ENCODE results near the gene ANO7.
"Not testable (repeated sequence)": the region's sequence is repeated elsewhere in the genome, so short reads cannot be mapped to it uniquely, and the experiment has no call there.

Gene ANO7

DNA sequence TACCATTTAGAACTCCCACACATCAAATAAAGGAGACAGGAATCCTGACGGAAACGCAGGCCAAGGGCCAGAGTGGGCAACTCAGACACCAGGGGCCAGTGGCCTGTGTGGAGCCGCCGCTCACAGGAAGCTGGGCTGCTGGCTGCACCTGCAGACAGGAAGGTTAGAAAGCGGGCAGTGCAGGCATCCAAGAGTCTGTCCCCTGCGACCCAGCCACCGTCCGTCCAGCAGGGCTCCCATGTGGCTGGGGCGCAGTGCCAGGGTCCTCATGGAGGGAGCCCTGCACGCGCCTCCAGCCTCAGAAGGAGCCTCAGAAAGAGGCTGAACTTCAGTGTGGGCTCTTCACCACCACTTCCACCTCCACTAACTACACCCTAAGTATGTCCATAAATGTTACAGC is 2.5 kb upstream of the ANO7 start:
- no peak for DNase-seq
- intact Hi-C loops (cut with DNase I): no loop called here

DNA sequence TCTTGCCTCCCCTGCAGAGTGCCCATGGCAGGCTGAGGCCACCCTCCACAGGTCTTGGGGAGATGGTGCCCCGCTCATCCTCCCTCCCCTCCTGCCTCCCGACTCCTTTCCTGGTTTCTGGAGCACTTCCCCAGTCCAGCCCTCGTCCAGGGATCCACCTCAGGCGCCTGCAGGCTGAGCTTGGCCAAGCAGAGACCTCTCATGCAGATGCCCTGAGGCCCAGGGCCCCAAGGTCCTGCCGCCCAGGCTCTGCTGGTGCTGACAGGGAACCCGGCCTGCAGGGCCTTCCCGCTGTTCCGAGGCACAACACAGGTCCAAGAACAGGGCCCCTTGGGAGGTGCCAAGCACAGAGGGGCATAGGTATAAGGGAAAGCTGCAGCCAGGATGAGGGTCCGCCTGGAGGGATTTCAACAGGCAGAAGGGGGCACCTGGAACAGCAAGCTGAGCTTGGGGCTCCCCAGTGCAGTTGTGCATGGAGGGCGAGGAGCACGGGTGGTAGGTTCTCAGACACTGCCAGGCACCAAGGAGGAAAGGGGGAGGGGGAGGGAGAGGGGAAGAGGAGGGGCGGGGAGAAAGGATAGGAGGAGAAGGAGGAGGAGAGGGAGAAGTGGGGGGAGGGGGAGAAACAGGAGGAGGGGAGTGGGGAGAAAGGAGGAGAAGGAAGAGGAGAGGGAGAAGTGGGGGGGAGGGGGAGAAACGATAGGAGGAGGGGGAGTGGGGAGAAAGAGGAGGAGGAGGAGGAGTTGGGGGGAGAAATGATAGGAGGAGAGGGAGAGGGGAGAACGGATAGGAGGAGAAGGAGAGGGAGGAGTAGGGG is 1.2 kb upstream of the ANO7 start:
- intact Hi-C loops (cut with DNase I): no loop called here
- no peak for DNase-seq

DNA sequence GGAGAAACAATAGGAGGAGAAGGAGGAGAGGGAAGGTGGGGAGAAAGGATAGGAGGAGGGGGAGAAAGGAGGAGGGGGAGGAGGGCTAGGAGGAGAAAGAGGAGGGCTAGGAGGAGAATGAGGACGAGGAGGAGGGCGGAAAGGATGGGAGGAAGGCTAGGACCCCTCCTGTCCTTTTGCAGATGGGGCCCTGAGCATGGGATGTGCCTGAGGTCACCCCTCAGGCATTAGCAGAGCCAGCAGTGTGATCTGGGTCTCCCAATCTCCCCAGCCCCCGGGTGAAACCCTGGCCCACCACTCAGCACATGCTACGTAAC is 601 bp upstream of the ANO7 start:
- intact Hi-C loops (cut with DNase I): no loop called here
- no peak for DNase-seq

DNA sequence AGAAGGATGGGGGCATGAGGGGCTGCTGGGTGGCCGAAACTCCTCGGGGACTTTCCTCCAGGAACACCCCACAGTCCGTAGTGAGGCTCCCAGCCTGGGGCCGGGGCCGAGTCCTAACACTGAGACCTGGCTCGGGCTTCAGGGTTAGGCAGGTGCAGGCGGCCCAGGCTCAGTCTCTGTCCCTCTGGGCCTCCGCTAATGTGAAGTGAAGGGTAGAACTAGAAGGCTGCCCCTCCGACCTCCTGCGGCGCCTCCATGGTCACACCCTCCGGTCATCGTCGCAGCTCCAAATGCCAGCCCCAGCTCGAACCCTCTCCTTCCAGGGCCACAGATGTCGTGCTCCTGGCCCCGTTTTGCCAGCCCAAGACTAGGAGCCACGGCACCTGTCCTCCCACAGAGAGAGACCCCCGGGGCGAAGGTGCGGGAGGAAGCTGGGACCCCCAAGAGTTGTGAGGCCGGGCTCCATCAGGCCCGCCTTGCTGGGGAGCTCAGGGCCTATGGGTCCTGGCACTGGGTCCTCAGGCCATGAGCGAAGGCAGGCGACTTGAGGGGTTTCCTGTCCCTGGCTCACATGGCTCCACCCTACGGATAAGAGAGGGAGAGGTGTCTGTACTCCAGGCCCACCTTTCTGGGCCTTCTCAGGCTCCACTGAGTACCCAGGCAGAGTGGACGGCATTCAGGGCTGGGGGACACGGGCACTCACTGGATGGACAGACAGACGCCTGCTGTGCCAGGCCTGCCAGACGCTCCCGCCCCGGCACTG is 797 bp downstream of the ANO7 start:
- no peak for DNase-seq
- intact Hi-C loops (cut with DNase I): no loop called here

- intact Hi-C loops (cut with DNase I): no loop called here
- no peak for DNase-seq
Observed at GRCh38 chr2:241189856-241190201, 1.4 kb downstream of the ANO7 start.

GRCh38 chr2:241190291-241190981 is 2.0 kb downstream of the ANO7 start:
- intact Hi-C loops (cut with DNase I): no loop called here
- no peak for DNase-seq

DNA sequence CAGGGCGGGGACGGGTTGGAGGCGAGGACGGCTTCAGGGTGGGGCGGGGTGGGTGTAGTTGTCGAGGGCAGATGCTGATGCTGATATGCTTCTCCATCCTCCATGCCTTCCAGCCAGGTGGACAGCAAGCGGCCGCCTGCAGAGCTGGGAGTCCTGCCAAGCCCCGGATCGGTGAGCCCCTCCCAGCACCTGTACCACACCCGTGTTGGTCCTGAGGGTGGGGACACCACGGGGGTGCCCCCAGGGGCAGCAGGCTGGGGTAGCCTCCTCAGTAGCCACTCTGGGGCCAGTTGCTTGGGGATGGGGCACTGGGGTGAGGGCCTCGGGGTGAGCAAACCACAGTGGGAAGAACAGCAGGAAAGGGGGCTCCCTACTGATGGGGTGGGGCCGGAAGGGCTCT is 2.6 kb downstream of the ANO7 start:
- intact Hi-C loops (cut with DNase I): no loop called here
- no peak for DNase-seq

DNA sequence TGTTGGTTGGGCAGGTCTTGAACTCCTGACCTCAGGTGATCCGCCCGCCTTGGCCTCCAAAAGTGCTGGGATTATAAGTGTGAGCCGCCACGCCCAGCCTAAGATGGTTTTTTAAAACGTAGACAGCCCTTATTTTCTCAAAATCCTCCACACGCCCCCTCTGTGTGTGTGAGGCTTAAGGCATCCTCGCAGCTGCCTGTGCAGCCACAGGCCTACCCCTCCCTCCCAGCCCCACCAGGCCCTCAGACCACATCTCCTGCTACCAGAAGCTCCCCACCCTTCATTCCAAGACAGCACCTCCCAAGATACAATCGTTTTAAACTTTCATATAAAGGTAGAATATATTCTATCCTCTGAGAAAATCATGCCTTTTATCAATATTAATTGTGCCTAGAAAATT is 4.8 kb downstream of the ANO7 start:
- intact Hi-C loops (cut with DNase I): no loop called here
- DNase-seq: no peak

DNA sequence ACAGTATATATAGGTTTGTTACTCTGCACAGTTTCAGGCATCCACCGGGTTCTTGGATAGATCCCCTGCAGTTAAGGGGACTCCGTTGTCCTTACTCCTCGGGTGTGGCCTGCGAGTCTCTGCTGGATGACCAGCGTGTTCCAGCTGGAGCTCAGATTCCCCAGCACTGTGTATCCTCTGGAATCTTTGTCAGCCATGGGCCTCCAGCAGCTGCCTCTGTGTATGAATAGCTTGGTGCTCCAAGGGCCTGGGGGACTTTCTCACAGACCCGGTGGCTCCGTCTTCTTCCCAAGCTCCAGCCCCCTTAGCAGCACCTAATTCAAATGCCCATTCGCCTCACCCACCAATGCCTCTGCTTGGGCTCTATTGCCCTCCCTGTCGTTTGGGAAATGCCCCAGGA is 6.3 kb downstream of the ANO7 start:
- intact Hi-C loops (cut with DNase I): no loop called here
- no peak for DNase-seq

GRCh38 chr2:241195506-241196130 is 7.1 kb downstream of the ANO7 start:
- no peak for DNase-seq
- intact Hi-C loops (cut with DNase I): no loop called here

DNA sequence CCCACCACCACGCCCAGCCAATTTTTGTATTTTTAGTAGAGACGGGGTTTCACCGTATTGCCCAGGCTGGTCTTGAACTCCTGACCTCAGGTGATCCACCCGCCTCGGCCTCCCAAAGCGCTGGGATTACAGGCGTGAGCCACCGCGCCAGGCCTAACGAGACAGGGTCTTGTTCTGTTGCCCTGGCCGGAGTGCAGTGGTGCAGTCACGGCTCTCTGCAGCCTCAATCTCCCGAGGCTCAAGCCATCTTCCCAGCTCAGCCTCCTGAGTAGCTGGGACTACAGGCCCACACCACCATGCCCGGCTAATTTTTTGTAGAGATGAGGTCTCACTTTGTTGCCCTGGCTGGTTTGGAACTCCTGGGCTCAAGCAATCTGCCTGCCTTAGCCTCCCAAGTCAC is 8.8 kb downstream of the ANO7 start:
- intact Hi-C loops (cut with DNase I); DNase-seq: not testable (repeated sequence)

GRCh38 chr2:241197947-241198346 is 9.5 kb downstream of the ANO7 start:
- no peak for DNase-seq
- intact Hi-C loops (cut with DNase I): no loop called here

DNA sequence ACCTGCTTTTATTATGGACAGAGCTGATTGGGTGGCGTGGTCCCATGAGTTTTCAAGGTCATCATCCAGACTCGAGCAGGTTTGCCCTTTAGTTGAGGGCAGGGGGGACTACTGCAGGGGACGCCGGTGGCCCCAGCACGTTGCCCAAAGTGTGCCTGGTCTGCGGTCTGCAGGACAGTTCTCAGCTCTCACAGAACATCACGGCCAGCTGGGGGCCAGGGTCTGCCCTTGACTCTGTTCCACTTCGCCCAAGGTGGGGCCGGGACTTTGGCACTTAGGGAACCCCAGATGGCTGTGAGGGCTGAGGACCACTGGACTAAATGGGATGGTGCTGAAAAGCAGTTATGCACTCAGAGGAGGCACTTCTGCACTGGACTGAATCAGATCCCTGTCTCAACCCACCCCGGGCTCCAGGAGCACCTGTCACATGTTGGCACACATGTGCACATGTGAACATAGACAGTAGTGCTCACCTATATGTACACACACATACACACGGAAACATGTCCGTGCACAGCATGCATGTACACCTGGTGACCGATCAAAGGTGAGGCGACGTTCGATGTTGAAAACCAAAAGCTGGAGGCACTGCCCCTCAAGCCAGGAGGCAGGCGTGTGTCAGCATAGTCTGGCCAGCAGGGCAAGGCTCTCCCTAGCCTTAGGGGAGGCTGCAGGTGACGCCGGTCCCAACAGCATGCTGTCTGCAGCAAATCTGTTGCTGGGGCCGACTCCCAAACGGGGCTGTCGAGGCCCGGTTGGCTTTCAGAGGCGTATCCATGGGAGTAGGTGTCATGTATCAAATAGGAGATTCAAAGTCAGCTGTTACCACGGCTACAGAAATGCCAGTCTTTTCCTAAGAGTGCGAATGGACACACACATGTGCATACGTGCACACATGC is 10.2 kb downstream of the ANO7 start:
- intact Hi-C loops (cut with DNase I): no loop called here

GRCh38 chr2:241199286-241199685 is 10.8 kb downstream of the ANO7 start:
- intact Hi-C loops (cut with DNase I): no loop called here
- DNase-seq: no peak

More for the DNA sequence above, 10.2 kb downstream of the ANO7 start:
- DNase-seq: no peak

DNA sequence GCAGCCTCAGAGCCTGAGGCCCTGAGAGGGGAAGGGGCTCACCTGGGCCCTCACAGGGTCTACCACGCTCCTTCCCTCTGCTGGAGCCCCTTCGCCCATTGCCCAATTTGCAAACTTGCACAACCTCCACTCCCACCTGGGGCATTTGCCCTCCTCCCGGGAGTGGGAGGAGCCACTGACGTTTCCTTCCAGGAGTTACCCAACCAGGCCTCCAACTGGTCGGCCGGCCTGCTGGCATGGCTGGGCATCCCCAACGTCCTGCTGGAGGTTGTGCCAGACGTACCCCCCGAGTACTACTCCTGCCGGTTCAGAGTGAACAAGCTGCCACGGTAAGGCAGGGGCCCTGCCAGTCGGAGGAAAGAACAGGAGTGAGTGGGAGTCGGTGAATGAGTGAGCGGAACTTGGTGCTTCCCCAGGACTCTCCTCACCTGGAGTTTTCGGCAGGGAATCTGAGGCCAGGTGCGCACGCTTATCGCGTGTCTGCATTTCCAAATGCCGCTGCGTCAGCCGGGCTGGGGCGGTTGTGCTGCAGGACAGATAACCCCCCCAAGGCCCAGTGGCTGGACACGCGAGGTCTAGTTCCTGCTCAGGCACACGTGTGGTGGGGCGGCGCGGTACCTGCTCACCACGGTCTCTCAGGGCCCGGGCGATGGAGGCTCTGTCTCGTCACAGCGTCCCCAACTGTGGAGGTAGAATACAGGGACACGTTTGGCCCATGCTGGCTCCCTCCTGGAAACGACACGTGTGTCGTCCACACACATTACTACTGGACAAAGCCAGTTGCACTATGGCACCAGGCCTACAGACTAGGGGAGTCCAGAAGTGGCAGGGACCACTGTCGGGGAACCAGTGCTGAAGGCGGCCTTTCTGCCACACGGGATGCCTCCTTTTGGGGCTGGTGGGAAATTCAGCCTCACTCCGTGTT is 11.7 kb downstream of the ANO7 start:
- intact Hi-C loops (cut with DNase I): no loop called here

GRCh38 chr2:241200822-241201395 is 12.4 kb downstream of the ANO7 start:
- intact Hi-C loops (cut with DNase I): no loop called here
- no peak for DNase-seq

More for the DNA sequence above, 11.7 kb downstream of the ANO7 start:
- peak in 23 of 42 donors; percentile 28 to 72 (median 47) for DNase-seq

DNA sequence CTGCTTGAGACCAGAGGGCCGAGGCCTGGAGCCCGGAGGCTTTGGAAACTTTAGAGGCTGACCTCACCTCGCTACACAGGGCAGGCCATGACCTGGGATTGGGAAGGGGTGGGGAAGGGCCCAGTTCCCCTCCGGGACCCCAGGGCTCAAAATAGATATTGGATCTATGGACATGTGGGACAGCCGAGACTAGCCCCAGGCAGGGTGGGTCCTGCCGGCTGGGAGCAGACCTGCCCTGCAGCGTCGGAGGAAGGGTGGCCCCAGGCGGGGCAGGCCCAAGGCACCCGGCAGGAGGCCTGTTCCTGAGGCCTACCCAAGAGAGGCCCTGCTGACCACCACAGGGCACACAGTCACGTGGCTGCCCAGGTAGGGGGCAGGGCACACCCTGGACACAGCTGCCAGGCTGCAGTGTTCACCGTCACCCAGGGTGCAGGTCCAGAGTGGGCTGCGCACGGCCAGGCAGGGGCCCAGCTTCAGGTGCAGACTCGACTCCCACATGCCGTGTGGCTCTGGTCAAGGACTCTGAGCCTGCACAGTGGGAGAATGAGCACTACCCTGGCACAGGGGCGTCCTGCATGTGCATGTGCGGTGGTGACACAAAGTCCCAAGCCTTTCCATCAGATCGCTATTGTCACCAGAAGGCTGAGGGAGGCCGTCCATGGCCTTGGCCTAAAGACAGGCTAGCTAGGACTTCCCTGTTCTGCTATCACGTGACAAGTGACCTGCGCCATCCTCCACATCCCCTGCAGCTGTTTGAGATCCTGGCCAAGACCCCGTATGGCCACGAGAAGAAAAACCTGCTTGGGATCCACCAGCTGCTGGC is 13.2 kb downstream of the ANO7 start:
- DNase-seq: no peak
- intact Hi-C loops (cut with DNase I): no loop called here
